ENCODE measurements around the gene SPOCK1. TPM values are rescaled to one million over a fixed set of nuclear protein-coding genes. Genes with fewer than 3 reads are reported as not detected.

The SPOCK1 gene
- total and polyA plus RNA-seq, 2 of the 4 experiments (the other 2 are of a cell fraction) = 5.0 to 20.3 TPM

DNA sequence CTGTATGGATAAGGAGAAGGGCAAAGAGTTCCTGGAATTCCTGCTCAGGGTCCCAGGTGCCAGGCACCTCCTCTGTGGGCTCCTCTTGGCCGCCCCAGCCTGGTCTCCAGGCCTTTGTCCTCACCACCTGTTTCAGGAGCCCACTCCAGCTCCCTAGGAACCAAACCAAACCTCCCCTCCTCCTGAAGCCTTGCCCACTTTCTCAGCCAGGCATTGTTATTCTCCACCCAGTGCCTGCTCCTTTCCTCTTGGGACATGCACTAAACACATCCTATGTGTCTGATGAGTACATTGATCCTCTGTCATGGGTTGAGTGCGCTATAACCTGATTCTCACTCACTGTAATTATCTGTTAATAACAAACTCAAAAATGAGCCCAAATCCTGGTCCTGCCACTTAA lies 189.8 kb downstream of the SPOCK1 start:
- no peak overlapping the region for H3K56ac ChIP-seq (ENCODE audit: extremely low read depth, insufficient read depth, low read length)
- no peaks in the 10 kb centered on the region for H3K27me3 ChIP-seq (ENCODE audit: control insufficient read depth, insufficient read depth, low read length)
- no peaks in the 10 kb centered on the region for H3K79me1 ChIP-seq (ENCODE audit: low read depth in 1 of 2, low read length in 2 of 2)
- no peak overlapping the region for H3K4me3 ChIP-seq (ENCODE audit: insufficient read depth, low read depth, low read length)
- no peaks in the 10 kb centered on the region for H4K20me1 ChIP-seq (ENCODE audit: insufficient read depth, low read length)
- no CpG with 5 or more reads among the region's 2 CpGs for WGBS, 2 experiments (ENCODE audit: extremely low coverage in 2 of 2, insufficient read length in 1 of 2)
- H4K8ac ChIP-seq (ENCODE audit: low read depth in 2 of 2, low read length in 2 of 2) = peak overlapping the region in 1 of 2 experiments; percentile 58; a peak in 1 of 4 replicates
- no TSS peak for BruUV-seq (replicated peaks)
- peaks cover 10% of the 10 kb centered on the region for H3K4me1 ChIP-seq (ENCODE audit: control insufficient read depth, insufficient read depth, low read length)
- POLR2A ChIA-PET (ENCODE audit: unreplicated experiment) = no interaction called here
- H3K4me2 ChIP-seq (ENCODE audit: low read depth, low read length) = no peak overlapping the region
- no peaks in the 10 kb centered on the region for H3K9me3 ChIP-seq (ENCODE audit: control insufficient read depth, insufficient read depth, low read length)
- no peak overlapping the region for H4K5ac ChIP-seq (ENCODE audit: low read depth, low read length)
- dilution Hi-C loops (cut with HindIII; ENCODE audit: low sequenced_read_pairs, unreplicated experiment) = no loop called here
- CTCF ChIA-PET = interaction anchor here (1.7 kb wide), 1 partner anchor 11 kb away, joined by 11 read pairs; no protein-coding TSS in a partner anchor
- no peak overlapping the region; the same call in 1 of the 2 replicates for H3K14ac ChIP-seq (replicated peaks; ENCODE audit: low read depth, low read length)
- no peak overlapping the region for H2BK5ac ChIP-seq (ENCODE audit: low read depth, low read length, poor library complexity, severe bottlenecking)
- H3K9me1 ChIP-seq (ENCODE audit: insufficient read depth, low read length) = peaks cover 3% of the 10 kb centered on the region; the same call in 1 of the 2 replicates
- peak overlapping the region; percentile 74 for H3K4ac ChIP-seq (ENCODE audit: low read depth, low read length)
- H2AK9ac ChIP-seq (replicated peaks; ENCODE audit: low read depth, low read length, poor library complexity) = no peak overlapping the region
- no peak for DNase-seq
- peak overlapping the region; percentile 13 for H2AFZ ChIP-seq (replicated peaks; ENCODE audit: low read length, poor library complexity)
- peak overlapping the region; percentile 70 for H2AK5ac ChIP-seq (ENCODE audit: low read depth, low read length)
- peak overlapping the region; percentile 93 for H4K91ac ChIP-seq (ENCODE audit: insufficient read depth, low read depth, low read length)
- H3K18ac ChIP-seq (ENCODE audit: low read depth, low read length) = peak overlapping the region; percentile 2; the same call in 1 of the 2 replicates
- intact Hi-C loops (cut with micrococcal nuclease) = no loop called here
- no peak for TF ChIP-seq BHLHE40 (IDR thresholded peaks at IDR 0.05; ENCODE audit: low read depth, low read length)
- no peak for TF ChIP-seq POLR2A (IDR thresholded peaks at IDR 0.05; ENCODE audit: low read depth, low read length)
- no peak for TF ChIP-seq RAD21 (IDR thresholded peaks at IDR 0.05; ENCODE audit: low read length)
- no peak for TF ChIP-seq MXI1 (IDR thresholded peaks at IDR 0.05; ENCODE audit: borderline replicate concordance, low read depth, low read length)
- no peak for TF ChIP-seq CEBPB (IDR thresholded peaks at IDR 0.05; ENCODE audit: low read depth, low read length)
- no peak for TF ChIP-seq SMC3 (IDR thresholded peaks at IDR 0.05; ENCODE audit: low read depth, low read length)
- TF ChIP-seq RFX5 (IDR thresholded peaks at IDR 0.05; ENCODE audit: low read depth, low read length) = no peak
- no peak for TF ChIP-seq CHD1 (IDR thresholded peaks at IDR 0.05; ENCODE audit: low read depth, low read length)
- no peak for TF ChIP-seq NFE2L2 (IDR thresholded peaks at IDR 0.05; ENCODE audit: low read depth, low read length)
- TF ChIP-seq RCOR1 (IDR thresholded peaks at IDR 0.05; ENCODE audit: insufficient replicate concordance, low read length) = no peak
- TF ChIP-seq ELK1 (IDR thresholded peaks at IDR 0.05; ENCODE audit: borderline replicate concordance, low read depth, low read length) = no peak
- TF ChIP-seq, protein P1, sequence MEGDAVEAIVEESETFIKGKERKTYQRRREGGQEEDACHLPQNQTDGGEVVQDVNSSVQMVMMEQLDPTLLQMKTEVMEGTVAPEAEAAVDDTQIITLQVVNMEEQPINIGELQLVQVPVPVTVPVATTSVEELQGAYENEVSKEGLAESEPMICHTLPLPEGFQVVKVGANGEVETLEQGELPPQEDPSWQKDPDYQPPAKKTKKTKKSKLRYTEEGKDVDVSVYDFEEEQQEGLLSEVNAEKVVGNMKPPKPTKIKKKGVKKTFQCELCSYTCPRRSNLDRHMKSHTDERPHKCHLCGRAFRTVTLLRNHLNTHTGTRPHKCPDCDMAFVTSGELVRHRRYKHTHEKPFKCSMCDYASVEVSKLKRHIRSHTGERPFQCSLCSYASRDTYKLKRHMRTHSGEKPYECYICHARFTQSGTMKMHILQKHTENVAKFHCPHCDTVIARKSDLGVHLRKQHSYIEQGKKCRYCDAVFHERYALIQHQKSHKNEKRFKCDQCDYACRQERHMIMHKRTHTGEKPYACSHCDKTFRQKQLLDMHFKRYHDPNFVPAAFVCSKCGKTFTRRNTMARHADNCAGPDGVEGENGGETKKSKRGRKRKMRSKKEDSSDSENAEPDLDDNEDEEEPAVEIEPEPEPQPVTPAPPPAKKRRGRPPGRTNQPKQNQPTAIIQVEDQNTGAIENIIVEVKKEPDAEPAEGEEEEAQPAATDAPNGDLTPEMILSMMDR (conservative IDR thresholded peaks at IDR 0.05; ENCODE audit: low read depth, low read length) = no peak
- TF ChIP-seq FOS (IDR thresholded peaks at IDR 0.05; ENCODE audit: low read depth, low read length) = no peak
- no peak for TF ChIP-seq USF2 (IDR thresholded peaks at IDR 0.05; ENCODE audit: low read depth, low read length)
- no peak for TF ChIP-seq MAZ (IDR thresholded peaks at IDR 0.05; ENCODE audit: borderline replicate concordance, low read depth, low read length)
- TF ChIP-seq MAFK (IDR thresholded peaks at IDR 0.05; ENCODE audit: low read depth, low read length) = no peak
- H3K23ac ChIP-seq (ENCODE audit: low read depth, low read length) = peak overlapping the region; percentile 21; the same call in 1 of the 2 replicates
- no peak overlapping the region for H3K27ac ChIP-seq (ENCODE audit: insufficient read depth, low read length)
- H3K9ac ChIP-seq (ENCODE audit: low read depth, low read length) = no peak overlapping the region
- in situ Hi-C loops (cut with MboI; ENCODE audit: low sequenced_read_pairs) = loop anchor here (25.0 kb wide), 1 partner anchor 428 kb away; the partner anchor contains the start of gene KLHL3
- peak overlapping the region; percentile 78 for H2BK120ac ChIP-seq (ENCODE audit: low read depth, low read length)
- H3K36me3 ChIP-seq (ENCODE audit: control insufficient read depth, insufficient read depth, low read length) = no peaks in the 10 kb centered on the region
- no peak for ATAC-seq (ENCODE audit: low read depth)
- H2BK20ac ChIP-seq (ENCODE audit: low read depth, low read length) = peak overlapping the region; percentile 95
- peak overlapping the region; percentile 80 for H2BK15ac ChIP-seq (ENCODE audit: low read depth, low read length)

All from IMR-90 (cell line).